HG02943 (cell line): ENCODE measurements around the gene FRAT2.

ENCODE experiments used
- ATAC-seq: cut with Tn5 transposase; IDR thresholded peaks from one replicate; pipeline ENCODE4 v1.9.1; 2021; ENCODE audit warnings: mild to moderate bottlenecking, low read depth, moderate library complexity; ENCODE audit not compliant: unreplicated experiment

The FRAT2 gene

GRCh38 chr10:97327348-97328294 is 6.9 kb downstream of the FRAT2 start:
- no peak for ATAC-seq

GRCh38 chr10:97325754-97326153 is 8.8 kb downstream of the FRAT2 start:
- no peak for ATAC-seq

- no peak for ATAC-seq
These were observed 11.0 kb downstream of the FRAT2 start for GRCh38 chr10:97323501-97323900.

- no peak for ATAC-seq
These were observed 12.7 kb downstream of the FRAT2 start for GRCh38 chr10:97321804-97322190.

GRCh38 chr10:97321032-97321803 is 13.3 kb downstream of the FRAT2 start:
- no peak for ATAC-seq

- ATAC-seq = no peak
These were observed 14.0 kb downstream of the FRAT2 start for GRCh38 chr10:97320480-97321031.

GRCh38 chr10:97319671-97320479 is 14.7 kb downstream of the FRAT2 start:
- no peak for ATAC-seq

GRCh38 chr10:97318772-97319651 is 15.5 kb downstream of the FRAT2 start, which contains the start of gene FRAT1:
TSS of gene FRAT1 (plus strand) at chr10:97319271. CDS start at chr10:97319454, 183 bp downstream.
- ATAC-seq = peak; percentile 77

GRCh38 chr10:97314671-97315070 is 19.9 kb downstream of the FRAT2 start:
- no peak for ATAC-seq

- no peak for ATAC-seq
These were observed 21.6 kb downstream of the FRAT2 start for GRCh38 chr10:97312897-97313296.

- no peak for ATAC-seq
These were observed 23.4 kb downstream of the FRAT2 start for GRCh38 chr10:97311111-97311626.

GRCh38 chr10:97307866-97308780 is 26.4 kb downstream of the FRAT2 start:
- ATAC-seq = no peak

GRCh38 chr10:97307441-97307840 is 27.1 kb downstream of the FRAT2 start:
- no peak for ATAC-seq

- no peak for ATAC-seq
These were observed 32.3 kb downstream of the FRAT2 start for GRCh38 chr10:97302088-97302791.

GRCh38 chr10:97300980-97301379 is 33.5 kb downstream of the FRAT2 start:
- ATAC-seq = no peak

- ATAC-seq = no peak
These were observed 36.3 kb downstream of the FRAT2 start for GRCh38 chr10:97298223-97298571.

GRCh38 chr10:97297556-97298222 is 36.8 kb downstream of the FRAT2 start:
- ATAC-seq = no peak
